ENCODE measurements around the gene PDZD2.

The PDZD2 gene

GRCh38 chr5:31860726-31861433 lies 221.9 kb downstream of the PDZD2 start:
- H3K9ac ChIP-seq (ENCODE audit: low read length): no peak overlapping the region
- H3K4me1 ChIP-seq (ENCODE audit: control insufficient read depth in 1 of 2, insufficient read depth in 2 of 2, low read length in 2 of 2): peaks cover 3 to 4% of the 10 kb centered on the region in 2 experiments
- no peak overlapping the region for H3K23ac ChIP-seq (ENCODE audit: low read length)
- H3K27me3 ChIP-seq (ENCODE audit: insufficient read depth, low read length): no peaks in the 10 kb centered on the region
- H3K27ac ChIP-seq (ENCODE audit: low read depth, low read length): no peak overlapping the region
- DNase-seq: no peak
- no peak overlapping the region for H2BK120ac ChIP-seq (ENCODE audit: insufficient read depth, low read length, poor library complexity)
- H3K18ac ChIP-seq (ENCODE audit: low read length): no peak overlapping the region
- H4K8ac ChIP-seq (ENCODE audit: low read depth, low read length): no peak overlapping the region
- no peak overlapping the region for H4K12ac ChIP-seq (ENCODE audit: low read depth, low read length)
- no peak overlapping the region for H2BK5ac ChIP-seq (ENCODE audit: low read depth, low read length, poor library complexity)
- no peak overlapping the region for H3K4ac ChIP-seq (ENCODE audit: low read depth, low read length)
- peaks cover 10% of the 10 kb centered on the region for H3K9me3 ChIP-seq (ENCODE audit: insufficient read depth, low read depth, low read length)
- H2BK12ac ChIP-seq (ENCODE audit: low read length): no peak overlapping the region
- no peak overlapping the region for H2AFZ ChIP-seq (ENCODE audit: insufficient read depth, low read length, poor library complexity)
- H3K79me1 ChIP-seq (ENCODE audit: low read length): no peaks in the 10 kb centered on the region
- H2AK5ac ChIP-seq (ENCODE audit: low read length): no peak overlapping the region
- WGBS (ENCODE audit: extremely low coverage, insufficient coverage, insufficient read length): no CpG with 5 or more reads among the region's 9 CpGs
- H3K14ac ChIP-seq (ENCODE audit: low read length): no peak overlapping the region
- H3K4me2 ChIP-seq (ENCODE audit: low read length): no peak overlapping the region
- H3K36me3 ChIP-seq (ENCODE audit: control insufficient read depth in 1 of 2, insufficient read depth in 2 of 2, low read length in 2 of 2): no peaks in the 10 kb centered on the region
- H3K79me2 ChIP-seq (ENCODE audit: control insufficient read depth, insufficient read depth, low read length, poor library complexity): no peaks in the 10 kb centered on the region
- H4K91ac ChIP-seq (ENCODE audit: low read depth, low read length): no peak overlapping the region
- H3K4me3 ChIP-seq (ENCODE audit: low read depth, low read length): no peak overlapping the region

GRCh38 chr5:31861601-31862000 lies 222.7 kb downstream of the PDZD2 start:
- Histone ChIP-seq H3K36me3 (ENCODE audit: control insufficient read depth in 1 of 2, insufficient read depth in 2 of 2, low read length in 2 of 2) (no peaks in the 10 kb centered on the region), H3K79me1 (ENCODE audit: low read length) (no peaks in the 10 kb centered on the region), H3K27ac (ENCODE audit: low read depth, low read length) (no peak overlapping the region), H3K4me1 (ENCODE audit: control insufficient read depth in 1 of 2, insufficient read depth in 2 of 2, low read length in 2 of 2) (peaks cover 3 to 4% of the 10 kb centered on the region in 2 experiments), H3K23ac (ENCODE audit: low read length) (no peak overlapping the region), H3K4ac (ENCODE audit: low read depth, low read length) (no peak overlapping the region), H3K27me3 (ENCODE audit: insufficient read depth, low read length) (no peaks in the 10 kb centered on the region), H4K12ac (ENCODE audit: low read depth, low read length) (no peak overlapping the region), H2AK5ac (ENCODE audit: low read length) (no peak overlapping the region), H3K79me2 (ENCODE audit: control insufficient read depth, insufficient read depth, low read length, poor library complexity) (no peaks in the 10 kb centered on the region), H3K18ac (ENCODE audit: low read length) (no peak overlapping the region), H2BK5ac (ENCODE audit: low read depth, low read length, poor library complexity) (no peak overlapping the region), H3K14ac (ENCODE audit: low read length) (no peak overlapping the region), H3K4me2 (ENCODE audit: low read length) (no peak overlapping the region), H2BK120ac (ENCODE audit: insufficient read depth, low read length, poor library complexity) (no peak overlapping the region), H3K9me3 (ENCODE audit: insufficient read depth, low read depth, low read length) (peaks cover 10% of the 10 kb centered on the region), H2AFZ (ENCODE audit: insufficient read depth, low read length, poor library complexity) (no peak overlapping the region), H4K8ac (ENCODE audit: low read depth, low read length) (no peak overlapping the region), H2BK12ac (ENCODE audit: low read length) (no peak overlapping the region), H3K9ac (ENCODE audit: low read length) (no peak overlapping the region), H4K91ac (ENCODE audit: low read depth, low read length) (no peak overlapping the region), H3K4me3 (ENCODE audit: low read depth, low read length) (no peak overlapping the region)
- WGBS (ENCODE audit: extremely low coverage, insufficient coverage, insufficient read length): no CpG with 5 or more reads among the region's 3 CpGs
- no peak for DNase-seq

GRCh38 chr5:31863991-31864411 lies 225.1 kb downstream of the PDZD2 start:
- no peak overlapping the region for H2AFZ ChIP-seq (ENCODE audit: insufficient read depth, low read length, poor library complexity)
- DNase-seq: no peak

GRCh38 chr5:31866166-31866565 lies 227.2 kb downstream of the PDZD2 start:
- Histone ChIP-seq H3K79me2 (ENCODE audit: control insufficient read depth, insufficient read depth, low read length, poor library complexity) (no peaks in the 10 kb centered on the region), H3K14ac (ENCODE audit: low read length) (no peak overlapping the region), H3K9me3 (ENCODE audit: insufficient read depth, low read depth, low read length) (no peaks in the 10 kb centered on the region), H3K23ac (ENCODE audit: low read length) (no peak overlapping the region), H3K4me2 (ENCODE audit: low read length) (no peak overlapping the region), H2BK5ac (ENCODE audit: low read depth, low read length, poor library complexity) (no peak overlapping the region), H4K12ac (ENCODE audit: low read depth, low read length) (no peak overlapping the region), H3K4ac (ENCODE audit: low read depth, low read length) (no peak overlapping the region), H3K79me1 (ENCODE audit: low read length) (no peaks in the 10 kb centered on the region), H3K27me3 (ENCODE audit: insufficient read depth, low read length) (no peaks in the 10 kb centered on the region), H2AFZ (ENCODE audit: insufficient read depth, low read length, poor library complexity) (no peak overlapping the region), H3K27ac (ENCODE audit: low read depth, low read length) (no peak overlapping the region), H3K9ac (ENCODE audit: low read length) (no peak overlapping the region), H3K4me1 (ENCODE audit: control insufficient read depth in 1 of 2, insufficient read depth in 2 of 2, low read length in 2 of 2) (peaks cover 4 to 13% of the 10 kb centered on the region in 2 experiments), H3K18ac (ENCODE audit: low read length) (no peak overlapping the region), H3K36me3 (ENCODE audit: control insufficient read depth in 1 of 2, insufficient read depth in 2 of 2, low read length in 2 of 2) (no peaks in the 10 kb centered on the region), H3K4me3 (ENCODE audit: low read depth, low read length) (no peak overlapping the region), H4K91ac (ENCODE audit: low read depth, low read length) (no peak overlapping the region), H2BK12ac (ENCODE audit: low read length) (no peak overlapping the region), H2BK120ac (ENCODE audit: insufficient read depth, low read length, poor library complexity) (no peak overlapping the region), H2AK5ac (ENCODE audit: low read length) (no peak overlapping the region), H4K8ac (ENCODE audit: low read depth, low read length) (no peak overlapping the region)
- WGBS (ENCODE audit: extremely low coverage, insufficient coverage, insufficient read length): no CpG with 5 or more reads among the region's 10 CpGs
- DNase-seq: no peak

More at GRCh38 chr5:31863991-31864411, 225.1 kb downstream of the PDZD2 start:
- Histone ChIP-seq H3K14ac (ENCODE audit: low read length) (no peak overlapping the region), H3K9me3 (ENCODE audit: insufficient read depth, low read depth, low read length) (peaks cover 5% of the 10 kb centered on the region), H2BK120ac (ENCODE audit: insufficient read depth, low read length, poor library complexity) (no peak overlapping the region), H3K23ac (ENCODE audit: low read length) (no peak overlapping the region), H3K36me3 (ENCODE audit: control insufficient read depth in 1 of 2, insufficient read depth in 2 of 2, low read length in 2 of 2) (no peaks in the 10 kb centered on the region), H4K8ac (ENCODE audit: low read depth, low read length) (no peak overlapping the region), H3K4me1 (ENCODE audit: control insufficient read depth in 1 of 2, insufficient read depth in 2 of 2, low read length in 2 of 2) (peaks cover 4 to 13% of the 10 kb centered on the region in 2 experiments), H3K4me3 (ENCODE audit: low read depth, low read length) (no peak overlapping the region), H2BK12ac (ENCODE audit: low read length) (no peak overlapping the region), H3K18ac (ENCODE audit: low read length) (no peak overlapping the region), H2BK5ac (ENCODE audit: low read depth, low read length, poor library complexity) (no peak overlapping the region), H3K79me2 (ENCODE audit: control insufficient read depth, insufficient read depth, low read length, poor library complexity) (no peaks in the 10 kb centered on the region), H3K79me1 (ENCODE audit: low read length) (no peaks in the 10 kb centered on the region), H4K12ac (ENCODE audit: low read depth, low read length) (no peak overlapping the region), H4K91ac (ENCODE audit: low read depth, low read length) (no peak overlapping the region), H3K4me2 (ENCODE audit: low read length) (no peak overlapping the region), H2AK5ac (ENCODE audit: low read length) (no peak overlapping the region), H3K27me3 (ENCODE audit: insufficient read depth, low read length) (no peaks in the 10 kb centered on the region), H3K4ac (ENCODE audit: low read depth, low read length) (no peak overlapping the region), H3K9ac (ENCODE audit: low read length) (no peak overlapping the region), H3K27ac (ENCODE audit: low read depth, low read length) (no peak overlapping the region)
- no CpG with 5 or more reads among the region's 4 CpGs for WGBS (ENCODE audit: extremely low coverage, insufficient coverage, insufficient read length)
